Measurements from ENCODE around the gene PLXNC1. TPM values are rescaled to one million over a fixed set of nuclear protein-coding genes. Genes with fewer than 3 reads are reported as not detected.

The PLXNC1 gene
- total and polyA plus RNA-seq, 9 donors = 8.2 to 33.7 (median 17.5) TPM

DNA sequence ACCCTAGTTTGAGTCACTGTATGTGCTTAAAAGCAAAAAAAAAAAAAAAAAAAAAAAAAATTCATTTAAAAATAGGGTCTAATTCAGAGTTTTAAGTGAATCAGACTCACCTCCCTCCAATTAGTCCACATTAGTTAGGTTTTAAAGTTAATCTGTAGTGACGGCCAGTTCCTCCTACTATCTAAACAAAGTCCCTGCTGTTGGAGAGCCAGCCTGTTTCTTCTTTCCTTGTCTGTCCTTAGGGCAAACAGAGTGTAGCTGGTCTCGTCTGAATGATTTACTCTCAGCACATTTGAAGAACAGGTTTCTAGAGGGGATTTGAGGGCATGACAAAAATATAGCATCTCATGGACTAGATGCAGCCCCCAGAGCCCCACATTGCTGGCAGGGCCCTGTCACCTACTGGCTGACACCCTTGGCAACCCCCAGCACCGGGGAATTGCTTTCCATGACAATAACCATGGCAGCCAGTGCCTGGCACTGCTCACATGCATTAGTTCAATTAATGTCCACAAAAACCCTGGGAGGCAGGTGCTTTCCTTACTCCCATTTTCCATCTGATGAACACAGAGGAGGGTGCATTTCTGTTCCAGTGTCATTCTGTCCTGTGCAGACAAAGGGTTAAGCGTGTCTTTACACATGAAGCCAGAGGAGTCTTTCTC lies 138.3 kb downstream of the PLXNC1 start:
- no peak overlapping the region for H3K4me3 ChIP-seq

DNA sequence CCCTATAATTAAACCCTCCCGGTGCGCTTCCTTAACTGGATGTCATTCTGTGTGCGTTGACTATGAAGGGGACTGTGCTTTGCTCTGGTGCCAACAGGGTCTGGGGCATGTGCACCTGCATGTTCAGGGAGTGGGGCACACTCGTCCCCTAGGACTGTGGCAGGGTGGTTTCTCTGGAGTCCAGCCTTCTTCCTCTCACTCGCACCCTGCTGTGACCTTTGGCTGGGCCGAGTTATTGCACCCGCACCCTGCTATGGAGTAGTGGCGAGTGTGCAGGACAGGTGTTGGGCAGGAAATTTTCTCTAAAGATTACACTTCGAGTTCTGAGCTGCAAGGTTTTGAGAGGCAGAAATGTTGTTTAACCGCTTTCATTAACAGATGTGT lies 138.9 kb downstream of the PLXNC1 start:
- WGBS, 3 donors = 86 to 90% (median 88%) methylated on average over 10 of the region's 10 CpGs
- Histone ChIP-seq H3K4me1 (ENCODE audit: insufficient read depth) (peaks cover 7% of the 10 kb centered on the region), H3K27me3 (no peaks in the 10 kb centered on the region), H3K27ac (no peak overlapping the region), H3K9me3 (no peaks in the 10 kb centered on the region), H3K4me3 (no peak overlapping the region), H3K36me3 (no peaks in the 10 kb centered on the region)
- DNase-seq = no peak
- no peak for TF ChIP-seq EP300 (IDR thresholded peaks at IDR 0.05)
- TF ChIP-seq POLR2A (IDR thresholded peaks at IDR 0.05) = no peak
- TF ChIP-seq, protein P1, sequence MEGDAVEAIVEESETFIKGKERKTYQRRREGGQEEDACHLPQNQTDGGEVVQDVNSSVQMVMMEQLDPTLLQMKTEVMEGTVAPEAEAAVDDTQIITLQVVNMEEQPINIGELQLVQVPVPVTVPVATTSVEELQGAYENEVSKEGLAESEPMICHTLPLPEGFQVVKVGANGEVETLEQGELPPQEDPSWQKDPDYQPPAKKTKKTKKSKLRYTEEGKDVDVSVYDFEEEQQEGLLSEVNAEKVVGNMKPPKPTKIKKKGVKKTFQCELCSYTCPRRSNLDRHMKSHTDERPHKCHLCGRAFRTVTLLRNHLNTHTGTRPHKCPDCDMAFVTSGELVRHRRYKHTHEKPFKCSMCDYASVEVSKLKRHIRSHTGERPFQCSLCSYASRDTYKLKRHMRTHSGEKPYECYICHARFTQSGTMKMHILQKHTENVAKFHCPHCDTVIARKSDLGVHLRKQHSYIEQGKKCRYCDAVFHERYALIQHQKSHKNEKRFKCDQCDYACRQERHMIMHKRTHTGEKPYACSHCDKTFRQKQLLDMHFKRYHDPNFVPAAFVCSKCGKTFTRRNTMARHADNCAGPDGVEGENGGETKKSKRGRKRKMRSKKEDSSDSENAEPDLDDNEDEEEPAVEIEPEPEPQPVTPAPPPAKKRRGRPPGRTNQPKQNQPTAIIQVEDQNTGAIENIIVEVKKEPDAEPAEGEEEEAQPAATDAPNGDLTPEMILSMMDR (IDR thresholded peaks at IDR 0.05) = no peak
- intact Hi-C loops (cut with DNase I) = no loop called here

More for the DNA sequence above, 138.3 kb downstream of the PLXNC1 start:
- Histone ChIP-seq H3K27me3 (no peaks in the 10 kb centered on the region), H3K36me3 (no peaks in the 10 kb centered on the region), H3K27ac (no peak overlapping the region), H3K4me1 (ENCODE audit: insufficient read depth) (peaks cover 7% of the 10 kb centered on the region), H3K9me3 (no peaks in the 10 kb centered on the region)
- intact Hi-C loops (cut with DNase I) = no loop called here
- TF ChIP-seq, protein P1 (IDR thresholded peaks at IDR 0.05) = no peak
- no peak for TF ChIP-seq EP300 (IDR thresholded peaks at IDR 0.05)
- DNase-seq = no peak
- 89 to 93% (median 89%) methylated on average over 4 of the region's 4 CpGs for WGBS, 3 donors

DNA sequence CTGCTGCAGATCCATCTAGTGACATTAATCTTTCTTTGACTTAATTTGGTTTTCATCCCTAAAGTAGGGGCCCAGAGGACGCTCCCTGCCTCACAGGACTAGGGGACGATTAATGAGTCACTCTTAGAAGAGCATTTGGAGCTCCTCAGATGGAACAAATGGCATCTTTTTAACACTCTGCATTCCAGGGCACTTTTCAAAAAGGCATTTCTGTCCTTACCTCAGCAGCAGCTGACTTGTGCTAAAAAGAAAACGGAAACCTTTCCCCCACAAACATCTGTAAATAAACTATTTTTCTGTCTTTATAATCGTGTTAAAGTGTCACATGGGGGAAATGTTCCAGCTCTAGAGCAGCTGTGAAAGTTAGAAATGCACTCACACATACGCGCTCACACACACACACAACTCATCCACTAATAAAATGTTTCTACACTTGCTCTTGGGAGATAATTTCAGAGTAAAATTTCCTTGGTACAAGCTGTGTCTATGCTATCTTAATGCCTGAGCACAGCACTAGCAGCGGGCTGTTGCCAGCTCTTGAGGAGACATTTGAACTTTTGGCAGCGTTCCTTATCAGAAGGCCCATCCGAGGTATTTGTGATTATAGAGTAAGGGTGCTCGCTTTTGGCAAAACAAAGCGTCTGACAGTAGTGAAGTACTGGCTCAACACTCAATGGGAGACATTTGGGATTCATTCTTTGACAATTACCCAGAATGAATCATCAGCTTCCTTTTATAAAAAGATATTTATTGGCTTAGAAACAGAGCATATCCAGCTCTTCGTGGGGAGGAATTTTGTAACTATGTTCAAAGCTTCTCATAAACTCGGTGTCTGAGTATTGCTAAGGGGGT lies 141.3 kb downstream of the PLXNC1 start:
- TF ChIP-seq, protein P1 (IDR thresholded peaks at IDR 0.05) = no peak
- TF ChIP-seq POLR2A (IDR thresholded peaks at IDR 0.05) (no peak), EP300 (IDR thresholded peaks at IDR 0.05) (no peak)
- intact Hi-C loops (cut with DNase I) = no loop called here
- H3K4me1 ChIP-seq (ENCODE audit: insufficient read depth) = peaks cover 7% of the 10 kb centered on the region
- H3K4me3 ChIP-seq = no peak overlapping the region
- H3K9me3 ChIP-seq = no peaks in the 10 kb centered on the region
- peak; percentile 33 to 68 (median 64) for DNase-seq
- peak overlapping the region in 1 of 2 donors; percentile 47 for H3K27ac ChIP-seq
- H3K36me3 ChIP-seq = no peaks in the 10 kb centered on the region
- 8 to 13% (median 9%) methylated on average over 13 of the region's 13 CpGs for WGBS, 3 donors
- no peaks in the 10 kb centered on the region for H3K27me3 ChIP-seq

DNA sequence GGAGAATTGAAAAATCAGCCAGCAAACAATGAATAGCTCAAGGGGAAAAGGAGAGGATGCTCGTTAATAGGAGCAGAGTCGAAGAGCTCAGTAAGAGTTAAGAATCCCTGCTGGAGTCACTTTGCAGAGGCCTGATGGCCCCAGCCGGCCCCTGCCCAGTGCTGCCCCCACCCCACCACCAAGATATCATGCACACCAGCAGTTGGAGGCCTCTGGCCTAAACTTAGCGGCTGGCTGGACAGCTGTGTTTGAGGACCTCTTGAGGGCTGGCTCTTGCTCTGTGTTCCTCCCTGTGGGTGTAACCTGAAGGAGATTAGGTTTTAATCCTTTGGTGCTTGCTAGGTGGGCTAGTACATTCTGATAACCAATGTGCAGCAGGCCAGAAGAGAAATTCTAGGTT lies 142.0 kb downstream of the PLXNC1 start:
- TF ChIP-seq, protein P1 (IDR thresholded peaks at IDR 0.05) = no peak
- TF ChIP-seq POLR2A (IDR thresholded peaks at IDR 0.05) (no peak), EP300 (IDR thresholded peaks at IDR 0.05) (no peak)
- H3K4me1 ChIP-seq (ENCODE audit: insufficient read depth) = peaks cover 7% of the 10 kb centered on the region
- peak overlapping the region; percentile 41 to 47 for H3K27ac ChIP-seq
- H3K9me3 ChIP-seq = no peaks in the 10 kb centered on the region
- intact Hi-C loops (cut with DNase I) = no loop called here
- no peaks in the 10 kb centered on the region for H3K36me3 ChIP-seq
- 19 to 31% (median 26%) methylated on average over 4 of the region's 4 CpGs for WGBS, 3 donors
- peak in 1 of 5 donors; percentile 40 for DNase-seq
- no peak overlapping the region for H3K4me3 ChIP-seq
- H3K27me3 ChIP-seq = no peaks in the 10 kb centered on the region
